ENCODE results near the gene ITPKA. TPM values are rescaled to one million over a fixed set of nuclear protein-coding genes. Genes with fewer than 3 reads are reported as not detected.
"Not testable (repeated sequence)": the region's sequence is repeated elsewhere in the genome, so short reads cannot be mapped to it uniquely, and the experiment has no call there.

Gene ITPKA
- polyA plus RNA-seq = 1 to 10 TPM in 1 of 3 donors, under 1 TPM in 2; 0.34 to 2.3 (median 0.79) TPM

DNA sequence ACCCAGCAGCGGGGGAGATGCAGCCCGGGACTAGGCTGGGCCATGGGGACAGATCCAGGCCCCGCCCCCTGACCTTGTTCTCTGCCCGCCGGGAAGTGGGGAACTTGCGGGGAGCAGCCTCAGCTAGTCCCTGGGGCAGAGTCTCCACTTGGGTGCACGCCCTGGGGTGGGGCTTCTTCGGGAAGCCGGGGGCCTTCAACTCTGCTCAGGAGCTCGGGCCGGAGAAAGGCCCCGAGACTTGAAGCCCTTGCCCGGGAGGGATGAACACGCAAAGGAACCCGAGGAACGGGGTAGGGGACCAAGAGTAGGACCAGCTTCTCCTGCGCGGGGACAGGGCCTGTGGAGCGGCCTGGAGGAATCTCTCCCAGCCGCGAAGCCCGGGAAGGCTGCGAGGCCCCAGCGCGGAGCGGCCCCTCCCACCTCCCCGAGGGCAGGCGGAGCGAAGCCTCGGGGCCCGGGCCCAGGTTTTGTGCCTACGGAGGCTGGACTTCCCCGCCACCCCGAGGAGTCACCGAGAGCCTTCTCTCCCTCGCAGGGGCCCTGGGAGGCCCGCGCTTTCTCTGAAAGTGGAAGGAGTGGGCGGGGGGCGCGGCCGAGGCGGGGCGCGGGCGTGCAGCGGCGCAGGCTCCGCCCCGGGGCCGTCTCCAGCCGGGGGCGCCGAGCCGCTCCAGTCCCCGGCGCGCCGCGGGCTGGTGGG lies at the start of gene ITPKA:
Gene ITPKA (plus strand): TSS at position 670 of the 697 bp plus-strand sequence. CDS start 54 bp downstream, outside the sequence.
- no peak within 1 kb of the TSS for H3K27ac ChIP-seq (ENCODE audit: low read depth, low read length)
- 0 to 1% (median 1%) methylated on average over 38 to 58 of the region's 60 CpGs for WGBS, 3 donors

DNA sequence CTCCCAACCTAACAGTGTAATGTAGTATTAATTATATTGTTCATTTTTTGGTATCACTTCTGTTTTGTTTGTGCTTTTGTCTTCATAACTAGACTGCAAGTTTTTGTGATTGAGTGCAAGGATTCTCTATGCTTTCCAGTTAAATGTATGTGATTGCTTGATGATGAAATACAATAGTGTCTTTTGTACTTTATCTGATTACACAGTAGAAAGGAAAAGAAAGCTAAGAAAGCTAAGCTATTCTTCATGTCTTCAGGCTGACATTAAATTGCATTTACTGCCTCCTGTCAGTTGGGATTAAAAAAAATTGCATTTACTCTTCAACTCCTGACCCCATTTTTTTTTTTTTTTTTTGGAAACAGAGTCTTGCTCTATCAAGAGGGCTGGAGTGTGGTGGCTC lies 48.3 kb upstream of the ITPKA start:
- no peak overlapping the region for H3K27ac ChIP-seq (ENCODE audit: low read depth, low read length)

DNA sequence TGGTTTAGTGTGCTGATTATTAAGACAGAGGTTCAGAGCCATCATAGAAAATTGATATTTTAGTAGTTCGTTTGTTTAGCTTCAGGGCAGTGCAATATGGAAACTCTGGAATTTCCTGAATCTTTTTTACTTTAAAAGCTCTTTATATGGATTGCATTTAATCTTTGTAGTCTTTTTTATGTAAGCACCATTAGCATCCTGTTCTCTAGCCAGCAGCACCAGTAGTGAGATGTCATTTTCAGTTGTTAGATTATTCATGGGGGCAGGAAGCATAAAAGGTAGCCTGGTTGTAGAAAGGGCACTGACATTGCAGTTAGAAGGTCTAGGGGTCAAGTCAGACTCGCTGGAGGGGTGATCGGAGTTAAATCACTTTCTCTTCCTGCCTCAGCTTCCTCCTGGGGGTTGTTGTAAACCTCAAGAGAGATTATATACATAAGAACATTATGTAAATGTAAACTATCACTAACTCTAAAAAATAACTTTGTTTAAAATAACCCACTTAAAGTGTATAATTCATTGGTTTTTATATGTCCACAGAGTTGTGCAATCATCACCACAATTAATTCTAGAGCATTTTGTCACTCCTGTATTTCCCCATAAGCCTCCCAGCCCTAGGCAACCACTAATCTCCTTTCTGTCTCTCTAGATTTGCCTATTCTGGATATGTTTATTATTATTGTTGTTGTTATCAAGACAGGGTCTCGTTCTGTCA lies 31.4 kb upstream of the ITPKA start:
- no peak overlapping the region for H3K27ac ChIP-seq (ENCODE audit: low read depth, low read length)
- WGBS, 3 donors = 60 to 84% (median 60%) methylated on average over 4 of the region's 4 CpGs

DNA sequence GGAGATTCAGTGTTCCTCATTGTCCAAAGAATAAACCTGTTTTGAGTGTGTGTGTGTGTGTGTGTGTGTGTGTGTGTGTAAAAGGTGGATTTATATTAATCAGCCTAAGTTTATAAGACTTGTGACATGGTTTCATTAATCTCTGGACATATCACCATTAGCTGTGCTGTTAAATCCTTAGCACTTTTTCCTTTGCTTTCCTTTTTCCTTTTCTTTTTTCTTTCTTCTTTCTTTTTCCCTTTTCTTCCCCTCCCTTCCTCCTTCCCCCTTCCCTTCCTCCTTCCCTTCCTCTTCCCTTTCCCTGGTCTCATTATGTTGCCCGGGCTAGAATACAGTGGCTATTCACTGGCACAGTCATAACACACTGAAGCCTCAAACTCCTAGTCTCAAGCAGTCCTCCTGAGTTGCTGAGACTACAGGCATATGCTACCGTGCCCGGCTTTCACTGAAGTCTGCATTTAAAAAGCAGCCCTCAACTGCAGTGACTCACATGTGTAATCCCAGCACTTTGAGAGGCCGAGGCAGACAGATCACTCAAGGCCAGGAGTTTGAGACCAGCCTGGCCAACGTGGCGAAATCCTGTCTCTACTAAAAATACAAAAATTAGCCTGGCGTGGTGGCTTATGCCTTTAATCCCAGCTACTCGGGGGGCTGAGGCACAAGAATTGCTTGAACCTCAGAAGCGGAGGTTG lies 28.6 kb upstream of the ITPKA start:
- no peak overlapping the region for H3K27ac ChIP-seq (ENCODE audit: low read depth, low read length)
- WGBS, 3 donors = 91 to 95% (median 92%) methylated on average over 9 of the region's 9 CpGs

DNA sequence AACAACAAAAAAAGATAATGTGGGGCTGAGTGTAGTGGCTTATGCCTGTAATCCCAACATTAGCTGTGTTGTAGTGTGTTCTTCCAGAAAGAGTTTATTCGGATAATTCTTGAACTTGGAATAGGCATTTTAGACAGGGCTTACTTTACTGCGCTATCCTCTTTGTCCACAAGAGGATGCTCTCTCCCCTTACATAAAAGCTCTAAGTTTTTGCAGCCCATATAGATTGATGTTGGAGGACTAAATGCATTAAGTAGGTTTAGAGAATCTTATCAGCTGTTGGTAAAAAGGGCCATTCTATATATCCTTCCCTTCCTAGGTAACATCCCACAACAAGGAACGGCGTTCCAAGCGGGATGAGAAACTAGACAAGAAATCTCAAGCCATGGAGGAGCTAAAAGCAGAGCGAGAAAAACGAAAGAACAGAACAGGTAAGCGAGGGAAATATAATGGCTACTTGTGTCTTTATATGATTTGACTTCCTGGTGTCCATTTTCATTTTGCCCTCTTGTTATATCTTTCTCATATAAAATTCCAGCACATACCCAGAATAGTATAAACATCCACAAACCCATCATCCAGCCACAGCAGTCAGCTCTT lies 27.8 kb upstream of the ITPKA start:
- WGBS, 3 donors = 80 to 90% (median 87%) methylated on average over 8 of the region's 8 CpGs
- no peak overlapping the region for H3K27ac ChIP-seq (ENCODE audit: low read depth, low read length)

- H3K27ac ChIP-seq (ENCODE audit: low read depth, low read length) = no peak overlapping the region
- 66 to 67% (median 67%) methylated on average over 3 of the region's 3 CpGs for WGBS, 3 donors
These were observed 27.0 kb upstream of the ITPKA start for GRCh38 chr15:41466711-41467110.

DNA sequence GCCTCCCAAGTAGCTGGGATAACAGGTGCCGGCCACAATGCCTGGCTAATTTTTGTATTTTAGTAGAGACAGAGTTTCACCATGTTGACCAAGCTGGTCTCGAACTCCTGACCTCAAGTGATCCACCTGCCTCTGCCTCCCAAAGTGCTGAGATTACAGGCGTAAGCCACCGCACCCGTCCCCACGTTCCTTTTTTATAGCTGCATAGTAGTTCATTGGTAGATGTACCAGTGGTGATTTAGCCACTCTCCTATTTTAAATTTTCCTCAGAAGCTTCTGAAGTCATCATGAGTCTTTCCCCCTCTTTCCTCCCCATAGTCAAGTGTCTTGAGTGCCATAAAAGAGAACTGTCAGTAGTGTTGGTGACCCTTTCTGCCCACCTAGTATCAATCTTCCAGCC lies 24.0 kb upstream of the ITPKA start:
- not testable (repeated sequence) for H3K27ac ChIP-seq (ENCODE audit: low read depth, low read length)
- 91 to 99% (median 98%) methylated on average over 6 of the region's 6 CpGs for WGBS, 3 donors

DNA sequence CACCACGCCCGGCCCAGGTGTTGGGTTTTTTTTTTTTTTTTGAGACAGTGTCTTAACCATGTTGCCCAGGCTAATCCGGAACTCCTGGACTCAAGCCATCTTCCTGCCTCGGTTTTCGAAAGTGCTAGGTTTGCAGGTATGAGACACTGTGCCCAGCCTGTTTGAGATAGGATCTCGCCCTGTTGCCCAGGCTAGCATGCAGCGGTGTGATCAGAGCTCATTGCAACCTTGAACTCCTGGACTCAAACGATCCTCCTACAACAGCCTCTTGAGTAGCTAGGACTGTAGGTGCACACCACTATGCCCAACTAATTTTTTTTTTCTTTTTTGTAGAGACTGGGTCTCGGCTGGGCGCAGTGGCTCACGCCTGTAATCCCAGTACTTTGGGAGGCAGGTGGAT lies 20.3 kb upstream of the ITPKA start:
- no peak overlapping the region for H3K27ac ChIP-seq (ENCODE audit: low read depth, low read length)
- WGBS, 3 donors = 89 to 97% (median 91%) methylated on average over 11 of the region's 11 CpGs

- H3K27ac ChIP-seq (ENCODE audit: low read depth, low read length) = no peak overlapping the region
- WGBS, 3 donors = 80 to 90% (median 89%) methylated on average over 8 of the region's 8 CpGs
These were observed 19.2 kb upstream of the ITPKA start for GRCh38 chr15:41474436-41474835.

DNA sequence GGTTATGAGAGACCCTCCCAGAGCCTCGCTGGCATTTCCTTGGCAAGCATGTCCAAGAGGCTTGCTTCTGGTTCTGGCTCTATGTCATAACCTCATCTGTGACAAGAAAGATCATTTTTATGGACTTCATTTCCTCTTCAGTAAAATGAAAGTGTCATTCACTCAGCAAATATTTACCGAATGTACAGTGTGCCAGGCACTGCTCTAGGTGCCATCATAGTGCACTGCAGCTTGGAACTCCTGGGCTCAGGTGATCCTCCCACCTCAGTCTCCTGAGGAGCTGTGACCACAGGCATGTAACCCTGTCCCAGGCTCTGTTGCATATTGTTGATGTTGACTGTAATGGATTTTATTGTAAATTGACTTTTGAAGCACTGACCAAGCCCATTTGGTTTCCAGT lies 18.7 kb upstream of the ITPKA start:
- H3K27ac ChIP-seq (ENCODE audit: low read depth, low read length) = no peak overlapping the region
- 70 to 84% (median 73%) methylated on average over 2 of the region's 2 CpGs for WGBS, 3 donors

DNA sequence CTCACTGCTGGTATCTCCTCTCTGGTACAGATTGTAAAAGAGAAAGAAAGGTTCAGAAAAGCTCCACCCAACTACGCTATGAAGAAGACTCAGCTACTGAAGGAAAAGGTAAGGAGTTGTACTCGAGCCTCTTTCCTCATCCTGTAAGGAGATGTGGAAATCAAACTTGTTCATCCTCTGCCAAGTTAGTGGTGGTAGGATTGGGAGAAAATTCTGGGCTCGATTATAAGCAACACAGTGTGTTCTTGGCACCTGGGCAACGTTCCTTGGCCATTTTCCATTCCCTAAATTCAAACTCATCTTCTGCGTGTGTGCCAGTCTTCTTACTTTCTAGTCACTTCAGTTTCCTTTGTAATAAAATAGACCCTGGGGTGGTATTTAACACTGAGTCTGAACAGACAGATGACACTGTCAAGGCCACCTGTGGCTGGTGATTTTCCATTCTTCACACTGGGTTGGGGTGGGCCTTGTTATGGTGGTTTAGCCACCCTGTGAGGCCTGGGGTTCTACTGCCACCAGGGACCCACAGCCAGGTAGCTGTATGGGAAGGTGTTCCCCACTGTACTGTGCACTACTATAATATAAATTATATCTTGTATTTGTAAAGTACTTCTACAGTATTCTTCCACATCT lies 17.1 kb upstream of the ITPKA start:
- no peak overlapping the region for H3K27ac ChIP-seq (ENCODE audit: low read depth, low read length)
- 73 to 80% (median 74%) methylated on average over 5 of the region's 5 CpGs for WGBS, 3 donors

GRCh38 chr15:41480396-41481140 lies 13.1 kb upstream of the ITPKA start:
- no peak overlapping the region for H3K27ac ChIP-seq (ENCODE audit: low read depth, low read length)
- 93 to 95% (median 94%) methylated on average over 12 of the region's 12 CpGs for WGBS, 3 donors

DNA sequence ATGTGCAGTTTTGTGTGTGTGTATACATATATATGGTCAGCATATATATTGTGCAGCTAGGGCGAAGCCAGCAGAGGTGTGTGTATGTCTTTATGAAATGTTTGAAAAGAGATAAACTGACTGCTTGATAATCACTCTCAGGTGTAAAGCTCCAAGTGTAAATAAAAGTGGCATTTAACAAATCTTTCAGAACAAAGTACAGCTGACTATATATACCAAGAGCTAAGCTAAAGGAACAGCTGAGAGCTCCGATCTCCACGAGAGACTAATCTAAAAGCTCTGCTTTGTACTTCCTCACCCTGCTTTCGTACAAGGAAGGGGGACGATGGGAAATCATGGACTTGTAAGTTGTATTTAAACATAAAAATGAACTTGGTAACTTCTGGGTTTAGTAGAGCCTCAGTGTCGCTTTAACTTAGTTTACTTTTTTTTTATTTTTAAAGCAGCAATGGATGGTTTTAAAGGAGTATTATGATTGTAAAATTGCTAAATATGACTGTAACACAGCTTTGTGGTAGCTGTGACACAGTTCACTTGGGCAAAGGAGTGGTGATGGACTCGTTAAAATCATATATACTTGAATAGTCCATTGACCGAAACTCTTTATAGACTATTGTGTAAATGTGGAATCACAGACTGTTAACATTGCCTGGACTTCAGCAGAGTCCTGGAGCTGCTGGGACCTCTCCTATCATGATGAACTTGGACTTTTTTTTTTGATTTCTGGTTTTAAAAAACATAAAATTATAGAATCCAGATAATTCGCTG lies 11.4 kb upstream of the ITPKA start:
- 60 to 97% (median 90%) methylated on average over 9 of the region's 9 CpGs for WGBS, 3 donors
- H3K27ac ChIP-seq (ENCODE audit: low read depth, low read length) = no peak overlapping the region

DNA sequence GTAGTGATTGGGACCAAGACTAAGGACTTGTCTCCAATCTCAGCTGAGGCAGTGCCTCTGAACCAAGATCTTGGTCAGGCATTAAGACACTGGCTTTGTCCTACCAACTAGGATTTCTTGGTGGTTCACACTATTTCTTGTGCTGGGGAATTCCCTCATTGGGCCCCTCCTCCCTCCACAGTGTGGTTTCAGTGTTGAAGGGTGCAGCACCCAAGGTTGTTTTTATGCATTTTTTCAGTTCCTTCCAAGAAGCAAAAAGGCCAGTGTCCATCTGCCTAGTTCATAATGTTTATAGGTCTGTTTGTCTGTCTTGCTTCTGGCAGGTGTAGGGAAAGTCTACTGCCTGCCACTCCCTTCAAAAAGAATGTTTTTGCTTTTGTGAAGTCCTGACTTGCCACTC lies 10.6 kb upstream of the ITPKA start:
- no peak overlapping the region for H3K27ac ChIP-seq (ENCODE audit: low read depth, low read length)

DNA sequence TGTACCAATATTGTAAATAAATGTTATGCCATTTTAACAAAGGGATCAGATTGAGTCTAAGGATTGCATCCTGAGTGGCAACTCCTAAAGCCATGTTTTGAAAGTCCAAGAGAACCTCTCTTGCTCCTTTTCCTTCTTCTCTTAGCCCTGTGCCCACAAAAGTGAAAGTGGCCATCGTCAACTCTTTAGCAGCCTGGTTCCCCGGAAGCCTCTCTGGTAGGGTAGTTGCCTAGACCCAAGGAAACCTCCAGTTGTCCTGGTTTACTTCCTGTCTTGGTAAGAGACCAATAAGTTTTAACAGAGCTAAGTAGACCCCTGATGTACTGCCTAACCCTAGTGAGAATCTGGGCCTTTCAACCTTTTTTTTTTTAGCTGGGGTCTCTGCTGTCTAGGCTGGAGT lies 10.2 kb upstream of the ITPKA start:
- WGBS, 3 donors = 85 to 94% (median 86%) methylated on average over 2 of the region's 2 CpGs
- no peak overlapping the region for H3K27ac ChIP-seq (ENCODE audit: low read depth, low read length)

DNA sequence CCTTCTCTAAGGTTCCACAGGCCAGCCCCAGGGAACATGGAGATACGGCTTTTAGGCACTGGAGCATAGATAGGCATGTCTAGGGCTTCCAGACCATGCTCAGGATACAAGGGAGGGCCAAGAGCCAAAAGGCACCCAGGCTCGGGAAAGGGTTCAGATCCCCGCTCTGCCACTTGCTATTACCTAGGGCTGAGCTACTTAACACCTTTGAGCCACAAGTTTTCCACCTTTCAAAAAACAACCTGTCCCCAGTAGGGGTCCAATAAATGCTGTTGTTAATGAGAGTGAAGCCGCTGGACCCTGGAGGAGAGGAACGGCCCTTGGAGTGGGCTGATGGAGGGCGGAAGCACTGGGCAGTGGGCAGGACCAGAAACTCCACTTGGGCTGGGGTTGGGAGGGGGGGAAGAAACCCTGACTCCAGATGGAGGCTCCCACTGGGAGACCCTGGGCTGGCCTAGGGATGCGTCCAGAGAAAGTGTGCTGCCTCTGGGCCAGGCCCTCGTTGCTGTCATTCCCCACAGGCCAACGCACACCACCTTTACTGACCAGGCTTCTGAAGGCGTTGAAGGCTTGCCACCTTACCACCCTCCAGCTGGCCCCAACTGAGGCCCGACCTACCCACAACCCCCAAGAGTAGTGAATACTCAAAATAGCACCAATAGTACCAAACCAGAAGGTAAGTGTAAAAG lies 8.6 kb upstream of the ITPKA start:
- 74 to 81% (median 78%) methylated on average over 11 of the region's 11 CpGs for WGBS, 3 donors
- no peak overlapping the region for H3K27ac ChIP-seq (ENCODE audit: low read depth, low read length)

DNA sequence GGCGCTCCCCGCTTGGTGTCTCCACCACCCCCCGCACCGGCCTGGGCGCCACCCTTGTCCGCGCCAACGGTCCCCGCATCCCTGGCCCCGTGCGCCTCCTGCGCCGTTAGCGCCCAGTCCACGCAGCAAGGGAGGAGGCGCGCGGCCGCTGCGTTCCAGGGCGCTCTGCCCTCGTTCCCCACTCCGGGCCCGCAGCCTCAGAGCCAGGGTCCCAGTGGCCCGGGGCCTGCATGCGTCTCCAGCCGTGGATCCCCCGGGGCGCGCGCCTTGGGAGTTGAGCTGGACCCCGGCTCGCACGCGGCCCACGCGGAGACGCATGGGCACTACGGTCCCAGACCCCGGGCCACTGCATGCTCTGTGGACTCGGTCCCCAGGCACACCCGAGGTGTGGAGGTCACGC lies 7.4 kb upstream of the ITPKA start:
- 85 to 90% (median 87%) methylated on average over 43 of the region's 43 CpGs for WGBS, 3 donors
- H3K27ac ChIP-seq (ENCODE audit: low read depth, low read length) = no peak overlapping the region

All from adipose tissue (tissue), 3 donors.